Activated T-helper 2 cell treated with anti-CD3 and anti-CD28 coated beads, Interferon-gamma antibody, Interleukin-2, Interleukin-4, amounts not matched to agents 10 μg/mL and 5 μg/mL and 100 μg/mL, durations not matched to agents 14 hours and 24 hours and 36 hours (primary cell): ENCODE data around the gene GATM. TPM values are rescaled to one million over a fixed set of nuclear protein-coding genes. Genes with fewer than 3 reads are reported as not detected.

ENCODE experiments used
- DNase-seq: peaks from one replicate; pipeline ENCODE4 v3.0.0; 2021; ENCODE audit warnings: low spot score
- H3K27ac Mint-ChIP-seq: one replicate; pipeline ENCODE4 v1.8.0; 2021; ENCODE audit warnings: mixed read lengths
- H3K27me3 Mint-ChIP-seq: one replicate; pipeline ENCODE4 v1.8.0; 2021; ENCODE audit warnings: low read depth, mixed read lengths
- H3K36me3 Mint-ChIP-seq: one replicate; pipeline ENCODE4 v1.8.0; 2021; ENCODE audit warnings: low read depth, mixed read lengths
- H3K4me1 Mint-ChIP-seq: one replicate; pipeline ENCODE4 v1.8.0; 2021; ENCODE audit warnings: low read depth, mixed read lengths
- H3K4me3 Mint-ChIP-seq: one replicate; pipeline ENCODE4 v1.8.0; 2021; ENCODE audit warnings: low read depth, mild to moderate bottlenecking, moderate library complexity, mixed read lengths
- H3K9me3 Mint-ChIP-seq: one replicate; pipeline ENCODE4 v1.8.0; 2021; ENCODE audit warnings: mixed read lengths
- intact Hi-C: fragments of 100-400 bp; cut with micrococcal nuclease; formaldehyde crosslinking; loops from one replicate; pipeline ENCODE4 v1.15.1; 2023
- total RNA-seq: library from RNA; stranded (reverse); gene quantifications from 2 replicates; pipeline ENCODE4 v1.2.3, GENCODE V29; 2022

Gene GATM
- total RNA-seq, 1 donor from 2014 or later = 3.2 TPM

DNA sequence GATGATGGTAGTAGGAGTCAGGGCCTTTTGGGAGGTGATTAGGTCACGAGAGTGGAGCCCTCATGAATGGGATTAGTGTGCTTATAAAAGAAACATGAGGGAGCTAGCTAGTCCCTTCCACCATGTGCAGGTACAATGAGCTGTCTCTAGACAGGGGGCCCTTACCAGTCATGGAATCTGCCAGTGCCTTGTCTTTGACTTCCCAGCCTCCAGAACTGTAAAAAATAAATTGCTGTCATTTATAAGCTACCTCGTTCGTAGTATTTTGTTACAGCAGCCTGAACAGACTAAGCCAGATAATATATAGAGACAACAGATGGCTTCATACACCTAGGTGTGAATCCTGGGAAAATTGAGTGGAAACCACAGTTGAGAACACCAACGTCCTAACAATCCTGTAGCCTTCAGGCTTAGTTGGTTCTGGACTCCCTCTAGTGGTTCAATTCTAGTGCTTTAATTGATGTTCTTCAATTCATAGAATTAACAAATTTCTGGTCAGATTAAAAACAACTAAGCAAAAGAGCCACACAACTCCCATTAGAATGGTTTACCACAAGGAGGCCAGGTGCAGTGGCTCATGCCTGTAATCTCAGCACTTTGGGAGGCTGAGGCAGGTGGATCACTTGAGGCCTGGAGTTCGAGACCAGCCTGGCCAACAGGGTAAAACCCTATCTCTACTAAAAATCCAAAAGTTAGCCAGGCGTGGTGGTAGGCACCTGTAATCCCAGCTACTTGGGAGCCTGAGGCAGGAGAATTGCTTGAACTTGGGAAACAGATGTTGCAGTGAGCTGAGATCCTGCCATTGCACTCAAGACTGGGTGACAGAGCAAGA lies 21.3 kb upstream of the GATM start:
- Mint-ChIP-seq H3K4me1 (peaks cover 13% of the 10 kb centered on the region), H3K4me3 (no peak overlapping the region), H3K27ac (no peak overlapping the region), H3K27me3 (peaks cover 27% of the 10 kb centered on the region), H3K36me3 (peaks cover 6% of the 10 kb centered on the region), H3K9me3 (no peaks in the 10 kb centered on the region)
- no peak for DNase-seq
- intact Hi-C loops = loop anchor here (1.0 to 5.0 kb wide), 2 partner anchors 92 to 194 kb away; no protein-coding TSS in a partner anchor

DNA sequence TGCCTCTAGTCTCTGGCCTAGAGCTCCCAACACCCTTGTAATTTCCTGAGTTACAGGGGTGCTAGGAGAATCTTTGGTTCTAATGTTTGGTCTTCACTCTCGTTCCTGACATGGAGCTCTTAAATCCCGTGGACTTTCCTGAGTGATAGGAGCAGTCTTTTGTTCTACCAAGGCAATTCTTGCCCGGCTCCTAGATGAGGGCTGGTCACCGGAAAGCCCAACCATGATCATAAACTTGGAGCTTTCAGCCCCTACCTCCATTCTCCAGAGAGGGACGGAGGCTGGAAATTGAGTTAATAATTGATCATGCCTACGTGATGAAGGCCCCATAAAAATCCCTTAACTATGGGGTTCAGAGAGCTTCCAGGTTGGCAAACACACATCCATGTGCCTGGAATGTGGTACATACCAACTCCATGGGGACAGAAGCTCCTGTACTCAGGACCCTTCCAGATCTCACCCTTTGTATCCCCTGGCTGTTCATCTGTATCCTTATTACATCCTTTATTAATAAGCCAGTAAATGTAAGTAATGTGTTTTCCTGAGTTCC lies 18.8 kb upstream of the GATM start:
- Mint-ChIP-seq H3K4me3 (no peak overlapping the region), H3K9me3 (no peaks in the 10 kb centered on the region), H3K27ac (no peak overlapping the region), H3K27me3 (peaks cover 38% of the 10 kb centered on the region), H3K4me1 (peaks cover 13% of the 10 kb centered on the region), H3K36me3 (no peaks in the 10 kb centered on the region)
- intact Hi-C loops = no loop called here
- no peak for DNase-seq

GRCh38 chr15:45395943-45396342 lies 17.6 kb upstream of the GATM start:
- intact Hi-C loops = no loop called here
- Mint-ChIP-seq H3K27ac (no peak overlapping the region), H3K27me3 (peaks cover 42% of the 10 kb centered on the region), H3K36me3 (no peaks in the 10 kb centered on the region), H3K9me3 (no peaks in the 10 kb centered on the region), H3K4me3 (no peak overlapping the region), H3K4me1 (peaks cover 9% of the 10 kb centered on the region)
- no peak for DNase-seq

- no peak for DNase-seq
- H3K4me3 Mint-ChIP-seq = no peak overlapping the region
- peaks cover 46% of the 10 kb centered on the region for H3K27me3 Mint-ChIP-seq
- H3K4me1 Mint-ChIP-seq = peaks cover 8% of the 10 kb centered on the region
- no peaks in the 10 kb centered on the region for H3K9me3 Mint-ChIP-seq
- no peak overlapping the region for H3K27ac Mint-ChIP-seq
- intact Hi-C loops = no loop called here
- H3K36me3 Mint-ChIP-seq = no peaks in the 10 kb centered on the region
These were observed 16.3 kb upstream of the GATM start for GRCh38 chr15:45394681-45395080.

DNA sequence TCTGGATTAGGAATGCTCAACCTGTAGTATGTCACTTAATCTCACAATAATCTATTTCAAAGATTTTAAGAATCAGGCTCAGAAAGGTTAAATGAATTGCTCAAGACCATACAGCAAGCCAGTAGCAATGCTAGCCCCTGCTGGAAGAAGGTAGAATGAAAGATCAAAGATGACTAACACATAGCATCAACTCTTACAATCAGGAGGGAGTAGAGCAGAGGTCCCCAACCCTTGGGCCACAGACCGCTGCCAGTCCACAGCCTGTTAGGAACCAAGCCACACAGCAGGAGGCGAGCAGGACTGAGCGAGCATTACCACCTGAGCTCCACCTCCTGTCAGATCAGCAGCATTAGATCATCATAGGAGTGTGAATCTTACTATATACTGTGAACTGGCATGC lies 15.5 kb upstream of the GATM start:
- Mint-ChIP-seq H3K27me3 (peaks cover 51% of the 10 kb centered on the region), H3K27ac (no peak overlapping the region), H3K9me3 (no peaks in the 10 kb centered on the region), H3K4me1 (peaks cover 8% of the 10 kb centered on the region), H3K4me3 (no peak overlapping the region), H3K36me3 (no peaks in the 10 kb centered on the region)
- intact Hi-C loops = no loop called here
- no peak for DNase-seq

- intact Hi-C loops = no loop called here
- H3K4me1 Mint-ChIP-seq = peaks cover 8% of the 10 kb centered on the region
- no peaks in the 10 kb centered on the region for H3K36me3 Mint-ChIP-seq
- no peak overlapping the region for H3K27ac Mint-ChIP-seq
- peaks cover 56% of the 10 kb centered on the region for H3K27me3 Mint-ChIP-seq
- no peaks in the 10 kb centered on the region for H3K9me3 Mint-ChIP-seq
- DNase-seq = no peak
- H3K4me3 Mint-ChIP-seq = no peak overlapping the region
These were observed 14.2 kb upstream of the GATM start for GRCh38 chr15:45392584-45392855.

DNA sequence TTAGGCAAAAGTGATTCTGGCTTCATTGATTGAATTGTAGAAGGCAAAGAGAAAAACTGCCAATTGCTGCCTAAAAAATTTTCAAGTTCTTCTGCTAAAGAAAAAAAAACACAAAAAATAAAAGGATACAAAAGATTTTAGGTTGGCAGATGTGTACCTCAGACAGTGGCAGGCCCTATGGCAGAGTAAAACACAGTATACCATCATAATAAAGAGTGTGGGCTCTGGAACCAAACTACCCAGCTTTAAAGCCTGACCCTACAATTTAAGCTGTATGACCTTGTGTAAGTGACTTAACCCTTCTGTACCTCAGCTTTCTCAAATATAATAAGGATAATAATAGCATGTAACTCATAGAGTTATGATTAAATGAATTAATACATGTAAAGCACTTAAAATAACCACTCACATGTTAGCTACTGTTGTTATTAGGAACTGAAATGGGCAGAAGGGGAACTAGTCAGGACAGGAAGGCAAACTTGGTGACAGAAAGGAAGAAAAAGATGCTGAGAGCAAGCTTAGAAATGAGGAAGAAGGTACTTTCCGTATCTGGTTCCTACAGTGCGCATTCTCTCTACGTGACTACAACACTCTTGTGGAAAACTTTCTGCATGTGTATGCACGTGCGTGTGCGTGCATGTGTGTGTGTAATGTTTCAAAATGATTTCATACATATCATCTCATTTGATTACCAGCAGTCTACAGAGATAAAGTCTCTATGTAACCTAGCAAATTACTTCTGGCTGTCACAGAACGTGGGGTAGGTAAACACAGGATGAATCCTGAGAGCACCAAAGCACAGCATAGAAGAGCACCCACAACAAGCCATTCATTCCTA lies 13.6 kb upstream of the GATM start:
- Mint-ChIP-seq H3K4me3 (no peak overlapping the region), H3K9me3 (no peaks in the 10 kb centered on the region), H3K27ac (no peak overlapping the region), H3K36me3 (no peaks in the 10 kb centered on the region), H3K4me1 (peaks cover 8% of the 10 kb centered on the region), H3K27me3 (peaks cover 56% of the 10 kb centered on the region)
- intact Hi-C loops = no loop called here
- DNase-seq = no peak

- Mint-ChIP-seq H3K4me3 (no peak overlapping the region), H3K36me3 (no peaks in the 10 kb centered on the region), H3K27me3 (peaks cover 56% of the 10 kb centered on the region), H3K4me1 (peaks cover 8% of the 10 kb centered on the region), H3K9me3 (no peaks in the 10 kb centered on the region), H3K27ac (no peak overlapping the region)
- intact Hi-C loops = no loop called here
- no peak for DNase-seq
These were observed 11.0 kb upstream of the GATM start for GRCh38 chr15:45389351-45389750.

DNA sequence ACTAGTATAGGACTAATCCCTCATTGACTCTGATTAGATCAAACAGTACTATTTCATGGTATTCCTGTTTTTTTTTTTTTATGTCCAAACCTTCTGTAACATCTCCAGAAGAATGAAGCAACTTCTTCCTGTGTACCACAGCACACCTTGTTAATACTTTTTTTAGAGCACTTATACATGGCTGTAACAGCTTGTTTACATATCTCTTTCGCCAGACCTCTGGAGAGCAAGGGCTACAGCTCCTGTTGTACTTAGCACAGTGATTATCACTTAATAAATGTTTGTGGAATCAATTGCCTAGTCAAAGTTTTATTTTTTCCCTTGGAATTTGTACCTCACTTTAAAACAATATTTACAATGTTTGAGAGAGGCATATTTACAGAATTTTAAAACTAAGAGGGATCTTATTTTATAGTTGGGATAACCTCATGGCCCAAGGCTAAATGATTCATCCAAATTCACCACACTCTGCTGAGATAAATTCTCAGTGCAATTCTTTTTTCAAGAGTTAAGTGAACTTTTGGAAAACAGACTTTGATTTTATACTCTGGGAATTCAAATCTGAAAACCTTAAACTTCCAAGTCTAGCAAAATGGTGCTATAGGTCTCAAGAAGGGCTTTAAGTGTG lies 9.2 kb upstream of the GATM start:
- intact Hi-C loops = no loop called here
- DNase-seq = no peak
- Mint-ChIP-seq H3K4me3 (no peak overlapping the region), H3K27me3 (peaks cover 51% of the 10 kb centered on the region), H3K4me1 (peaks cover 7% of the 10 kb centered on the region), H3K27ac (no peak overlapping the region), H3K9me3 (no peaks in the 10 kb centered on the region), H3K36me3 (no peaks in the 10 kb centered on the region)

DNA sequence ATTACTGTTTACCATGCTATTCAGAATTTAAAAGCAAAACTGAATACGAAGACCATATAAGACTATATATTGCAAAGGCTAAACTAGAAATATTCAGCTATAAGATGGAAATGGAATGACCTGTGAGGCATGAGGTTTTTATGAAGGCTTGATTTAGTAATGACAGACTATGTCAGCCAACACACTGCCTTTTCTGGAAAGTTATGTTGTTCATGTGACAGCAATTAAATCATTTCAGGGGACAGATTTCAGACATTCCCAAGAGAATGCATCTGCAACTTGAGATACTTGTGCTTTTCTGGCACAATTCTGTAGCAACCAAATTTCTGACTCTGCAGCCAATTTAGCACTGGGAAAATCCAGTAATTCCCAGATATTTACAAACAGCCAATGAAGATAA lies 8.6 kb upstream of the GATM start:
- Mint-ChIP-seq H3K27ac (no peak overlapping the region), H3K27me3 (peaks cover 50% of the 10 kb centered on the region), H3K4me3 (no peak overlapping the region), H3K36me3 (no peaks in the 10 kb centered on the region), H3K9me3 (no peaks in the 10 kb centered on the region), H3K4me1 (peaks cover 2% of the 10 kb centered on the region)
- DNase-seq = no peak
- intact Hi-C loops = no loop called here

DNA sequence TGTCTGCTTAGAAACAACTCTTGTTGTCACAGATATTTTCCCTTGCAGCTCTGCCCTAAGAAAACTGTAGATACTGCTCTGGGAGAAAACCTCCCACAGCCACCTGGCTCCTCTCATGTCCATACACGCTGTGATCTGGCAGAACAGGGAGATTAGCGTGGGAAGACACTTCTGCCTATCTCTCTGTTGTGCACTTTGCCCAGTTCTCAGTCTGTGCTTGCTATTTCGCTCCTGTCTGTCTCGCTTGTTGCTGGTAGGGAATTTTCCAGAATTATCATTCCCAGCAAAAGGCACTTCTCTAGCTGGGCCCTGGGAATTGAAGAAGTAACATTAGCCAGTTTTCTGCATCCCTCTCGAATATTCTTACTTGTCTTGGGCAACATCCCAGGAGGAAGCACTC lies 8.1 kb upstream of the GATM start:
- intact Hi-C loops = no loop called here
- DNase-seq = no peak
- H3K9me3 Mint-ChIP-seq = no peaks in the 10 kb centered on the region
- H3K36me3 Mint-ChIP-seq = no peaks in the 10 kb centered on the region
- peaks cover 54% of the 10 kb centered on the region for H3K27me3 Mint-ChIP-seq
- H3K27ac Mint-ChIP-seq = no peak overlapping the region
- no peak overlapping the region for H3K4me3 Mint-ChIP-seq
- H3K4me1 Mint-ChIP-seq = no peaks in the 10 kb centered on the region

GRCh38 chr15:45385590-45385989 lies 7.2 kb upstream of the GATM start:
- H3K27me3 Mint-ChIP-seq = peaks cover 60% of the 10 kb centered on the region
- H3K36me3 Mint-ChIP-seq = no peaks in the 10 kb centered on the region
- no peak for DNase-seq
- intact Hi-C loops = no loop called here
- H3K4me3 Mint-ChIP-seq = no peak overlapping the region
- no peaks in the 10 kb centered on the region for H3K9me3 Mint-ChIP-seq
- no peak overlapping the region for H3K27ac Mint-ChIP-seq
- no peaks in the 10 kb centered on the region for H3K4me1 Mint-ChIP-seq

DNA sequence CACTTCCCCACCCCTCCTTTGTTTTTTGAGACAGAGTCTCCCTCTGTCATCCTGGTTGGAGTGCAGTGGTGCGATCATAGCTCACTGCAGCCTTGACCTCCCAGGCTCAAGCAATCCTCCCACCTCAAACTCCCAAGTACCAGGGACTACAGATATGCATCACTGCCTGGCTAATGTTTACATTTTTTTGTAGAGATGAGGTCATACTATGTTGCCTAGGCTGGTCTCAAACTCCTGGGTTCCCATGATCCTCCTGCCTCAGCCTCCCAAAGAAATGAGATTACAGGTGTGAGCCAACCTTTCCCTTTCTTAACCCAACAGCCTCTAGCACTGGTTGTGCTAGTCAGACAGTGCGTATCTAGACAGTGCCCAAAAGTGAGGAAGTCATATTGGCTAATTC lies 6.4 kb upstream of the GATM start:
- Mint-ChIP-seq H3K9me3 (no peaks in the 10 kb centered on the region), H3K4me3 (no peak overlapping the region), H3K27ac (no peak overlapping the region), H3K27me3 (peaks cover 63% of the 10 kb centered on the region), H3K4me1 (no peaks in the 10 kb centered on the region), H3K36me3 (no peaks in the 10 kb centered on the region)
- intact Hi-C loops = no loop called here
- no peak for DNase-seq
